Right lobe of liver (tissue), 6 donors: ENCODE data around the gene CSF1R. TPM values are rescaled to one million over a fixed set of nuclear protein-coding genes. Genes with fewer than 3 reads are reported as not detected.

ENCODE experiments used
- ATAC-seq, 4 donors: fragments of 200-7000 bp; cut with Tn5 transposase; one replicate each; pipeline ENCODE4 v1.9.1; 2020; ENCODE audit warnings: mild to moderate bottlenecking in 4 of 4, moderate library complexity in 4 of 4
- DNase-seq, 3 donors: peaks; one replicate each; pipeline ENCODE4 v3.0.0-alpha.2; 2020
- H3K27ac ChIP-seq, 3 donors: fragments of 200-600 bp; one replicate each; pipeline ENCODE4 v1.8.0; 2022
- H3K27me3 ChIP-seq, 2 donors: fragments of 200-600 bp; one replicate each; pipeline ENCODE4 v1.8.0; 2022
- H3K36me3 ChIP-seq, 4 donors: fragments of 200-600 bp; sonication (generic) in 1 of 4; one replicate each; pipeline versions ENCODE4 v1.5.1 to v1.8.0; 2017 to 2022; ENCODE audit warnings: control low read depth in 1 of 4
- H3K4me1 ChIP-seq, 4 donors: fragments of 200-600 bp; sonication (generic) in 1 of 4; one replicate each; pipeline versions ENCODE4 v1.5.1 to v1.8.0; 2017 to 2022; ENCODE audit warnings: control low read depth in 1 of 4
- H3K4me3 ChIP-seq, 3 donors: fragments of 200-600 bp; one replicate each; pipeline ENCODE4 v1.8.0; 2022
- H3K9me3 ChIP-seq, 4 donors: fragments of 200-600 bp; sonication (generic) in 1 of 4; one replicate each; pipeline versions ENCODE4 v1.5.1 to v1.8.0; 2017 to 2022; ENCODE audit warnings: control low read depth in 1 of 4
- CTCF ChIP-seq, 4 donors: fragments of 200-600 bp in 3 of 4; fragments of 450-650 bp in 1 of 4; IDR thresholded peaks; one replicate each; pipeline versions ENCODE4 v1.5.1 to v1.8.0; 2016 to 2022; ENCODE audit warnings: antibody characterized with exemption in 4 of 4, mild to moderate bottlenecking in 2 of 4
- POLR2A ChIP-seq: fragments of 450-650 bp; IDR thresholded peaks from one replicate; pipeline ENCODE4 v1.6.1; 2017; ENCODE audit warnings: antibody characterized with exemption, mild to moderate bottlenecking
- WGBS: methylation state at CpG from one replicate; pipeline ENCODE4 v1.1.6; 2018; ENCODE audit warnings: low coverage, low lambda C conversion rate; ENCODE audit not compliant: insufficient coverage; ENCODE audit errors: missing lambda C conversion rate; 5-methylcytosine and 5-hydroxymethylcytosine counted together
- intact Hi-C, 2 donors: fragments of 100-400 bp; cut with DNase I; formaldehyde crosslinking; loops; one replicate each; pipeline versions ENCODE4 v1.11.2 to v1.14.1; 2022
- total RNA-seq, 6 experiments: library from RNA; depleted of rRNA in 2 of 6; stranded (reverse); fragments of >200 nt in 2 of 6; fragmentation: NEBNext Ultra II Directional in 3 of 6; extraction: Animal tissue kit (Norgen Biotek cat#: 25700) in 3 of 6; gene quantifications; one replicate each; pipeline versions ENCODE4 v1.1.0 to v1.2.4, GENCODE V29; 2016 to 2023
- donor health status: DM: no; HTN: yes; CAD: no.
- donor health status: DM: no; HTN: no; CAD: no.
- donor health status: DM: no; HTN: no; CAD: no.
- donor health status: DM: no; HTN: yes; CAD: no.
- donor health status: DM: no; HTN: yes; CAD: no.

CSF1R gene
- total RNA-seq, 6 experiments from 2014 or later = 13.0 to 45.1 (median 16.3) TPM

GRCh38 chr5:150103678-150104549, 17.6 kb upstream of the CSF1R start:
- Histone ChIP-seq H3K4me3 (no peak overlapping the region), H3K27me3 (no peaks in the 10 kb centered on the region), H3K9me3 (no peaks in the 10 kb centered on the region), H3K4me1 (no peaks in the 10 kb centered on the region), H3K27ac (no peak overlapping the region), H3K36me3 (no peaks in the 10 kb centered on the region)
- ATAC-seq (no peak), DNase-seq (peak in 1 of 3 donors; percentile 45)
- 83% methylated on average over 2 of the region's 5 CpGs for WGBS
- intact Hi-C loops = no loop called here
- no peak for TF ChIP-seq POLR2A
- no peak for TF ChIP-seq CTCF (IDR thresholded peaks at IDR 0.05)

GRCh38 chr5:150101023-150101422, 14.7 kb upstream of the CSF1R start:
- no peak overlapping the region for H3K4me3 ChIP-seq
- no peak overlapping the region for H3K27ac ChIP-seq
- H3K36me3 ChIP-seq = no peaks in the 10 kb centered on the region
- no peaks in the 10 kb centered on the region for H3K9me3 ChIP-seq
- TF ChIP-seq POLR2A (no peak), CTCF (IDR thresholded peaks at IDR 0.05) (no peak)
- H3K27me3 ChIP-seq = no peaks in the 10 kb centered on the region
- 59% methylated on average over 4 of the region's 6 CpGs for WGBS
- ATAC-seq = no peak
- DNase-seq = no peak
- H3K4me1 ChIP-seq = no peaks in the 10 kb centered on the region
- intact Hi-C loops = no loop called here

GRCh38 chr5:150097152-150097551, 10.8 kb upstream of the CSF1R start:
- Histone ChIP-seq H3K36me3 (no peaks in the 10 kb centered on the region), H3K27me3 (no peaks in the 10 kb centered on the region), H3K9me3 (no peaks in the 10 kb centered on the region), H3K4me3 (no peak overlapping the region), H3K4me1 (no peaks in the 10 kb centered on the region), H3K27ac (no peak overlapping the region)
- no peak for DNase-seq
- ATAC-seq = no peak
- intact Hi-C loops = no loop called here
- no peak for TF ChIP-seq POLR2A
- no peak for TF ChIP-seq CTCF (IDR thresholded peaks at IDR 0.05)

GRCh38 chr5:150092159-150092787, 5.9 kb upstream of the CSF1R start:
- Histone ChIP-seq H3K4me3 (no peak overlapping the region), H3K4me1 (no peaks in the 10 kb centered on the region), H3K27ac (no peak overlapping the region), H3K27me3 (no peaks in the 10 kb centered on the region), H3K36me3 (no peaks in the 10 kb centered on the region), H3K9me3 (no peaks in the 10 kb centered on the region)
- ATAC-seq (no peak), DNase-seq (no peak)
- intact Hi-C loops = no loop called here
- TF ChIP-seq POLR2A (no peak), CTCF (IDR thresholded peaks at IDR 0.05) (no peak)
- WGBS = 83% methylated on average over 3 of the region's 3 CpGs
